Measurements from ENCODE around the gene TEFM.
"Not testable (repeated sequence)": the region's sequence is repeated elsewhere in the genome, so short reads cannot be mapped to it uniquely, and the experiment has no call there.

Gene TEFM

GRCh38 chr17:30906101-30906911, at the start of gene TEFM:
Gene TEFM (minus strand): TSS chr17:30906238. CDS start chr17:30906198, 40 bp downstream.
- DNase-seq: peak; percentile 86

GRCh38 chr17:30954046-30954830, 48.2 kb upstream of the TEFM start:
- DNase-seq: no peak

- no peak for DNase-seq
Observed at GRCh38 chr17:30952638-30953393, 46.8 kb upstream of the TEFM start.

GRCh38 chr17:30950669-30951399, 44.8 kb upstream of the TEFM start:
- DNase-seq: no peak

GRCh38 chr17:30950189-30950588, 44.2 kb upstream of the TEFM start:
- no peak for DNase-seq

- DNase-seq: no peak
Observed at GRCh38 chr17:30947796-30948195, 41.8 kb upstream of the TEFM start.

- no peak for DNase-seq
Observed at GRCh38 chr17:30942308-30943079, 36.5 kb upstream of the TEFM start.

- no peak for DNase-seq
Observed at GRCh38 chr17:30939051-30939689, 33.1 kb upstream of the TEFM start.

- DNase-seq: no peak
Observed at GRCh38 chr17:30933966-30934365, 27.9 kb upstream of the TEFM start.

- DNase-seq: not testable (repeated sequence)
Observed at GRCh38 chr17:30931582-30931981, 25.5 kb upstream of the TEFM start.

GRCh38 chr17:30930495-30930894, 24.5 kb upstream of the TEFM start:
- DNase-seq: no peak

GRCh38 chr17:30929861-30930260, 23.8 kb upstream of the TEFM start:
- not testable (repeated sequence) for DNase-seq

GRCh38 chr17:30929081-30929633, 23.1 kb upstream of the TEFM start:
- DNase-seq: no peak

- no peak for DNase-seq
Observed at GRCh38 chr17:30928584-30928983, 22.5 kb upstream of the TEFM start.

- no peak for DNase-seq
Observed at GRCh38 chr17:30927756-30928155, 21.7 kb upstream of the TEFM start.

- DNase-seq: no peak
Observed at GRCh38 chr17:30926516-30926915, 20.5 kb upstream of the TEFM start.

GRCh38 chr17:30924341-30924740, 18.3 kb upstream of the TEFM start:
- no peak for DNase-seq

- DNase-seq: peak; percentile 5
Observed at GRCh38 chr17:30922235-30923030, 16.4 kb upstream of the TEFM start.

GRCh38 chr17:30921544-30922196, 15.6 kb upstream of the TEFM start, which contains the start of gene ADAP2:
Gene ADAP2 (plus strand): TSS chr17:30921945. CDS start chr17:30922015, 70 bp downstream.
- DNase-seq: peak; percentile 45
